Measurements from ENCODE around the gene PTX4. TPM values are rescaled to one million over a fixed set of nuclear protein-coding genes. Genes with fewer than 3 reads are reported as not detected.

PTX4 gene
- total and polyA plus RNA-seq, 9 of the 15 experiments (the other 6 are each of a cell fraction or from before 2014, with no cell fraction given) = 0.11 TPM; not detected in 8

DNA sequence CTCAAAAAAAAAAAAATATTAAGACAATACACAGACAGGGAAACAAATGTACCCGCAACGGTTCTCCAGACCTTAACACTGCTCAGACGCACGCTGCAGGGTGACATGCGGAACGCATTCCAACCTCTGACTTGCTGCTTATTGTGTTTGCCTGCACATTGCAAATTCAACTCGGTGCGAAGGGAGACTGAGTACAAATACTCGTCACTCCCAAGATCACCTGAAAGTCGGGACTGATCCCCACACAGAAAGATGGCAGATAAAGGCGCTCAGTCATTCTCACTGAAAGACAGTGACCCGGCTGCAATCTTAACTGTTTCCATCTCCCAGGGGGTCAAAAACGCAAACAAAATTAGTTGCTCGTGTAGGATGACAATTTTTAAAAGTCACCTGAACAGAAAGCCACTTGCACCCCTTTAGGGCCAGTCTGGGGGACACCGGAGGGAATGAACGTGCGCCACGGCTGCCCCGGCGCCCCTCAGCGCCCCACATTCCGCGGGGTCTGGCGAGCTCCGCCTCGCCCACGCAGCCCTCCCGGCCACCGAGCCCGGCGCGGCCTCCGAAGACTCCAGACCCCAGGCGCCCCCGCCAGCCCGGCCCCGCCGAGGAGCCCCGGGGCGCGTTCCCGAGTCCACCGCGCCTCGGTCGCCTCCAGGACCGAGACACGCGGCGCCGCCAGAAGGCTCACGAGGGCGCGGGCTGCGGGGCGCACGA lies 14.5 kb downstream of the PTX4 start (continued):
- no peak for TF ChIP-seq ZBTB1 (CRISPR knock-in tag; IDR thresholded peaks at IDR 0.05; ENCODE audit: borderline replicate concordance, low read depth)
- no peak for TF ChIP-seq JUND (IDR thresholded peaks at IDR 0.05; ENCODE audit: borderline replicate concordance, low read depth, low read length)
- no peak for TF ChIP-seq JUND (tag; IDR thresholded peaks at IDR 0.05; ENCODE audit: borderline replicate concordance, low read depth, low read length)
- TF ChIP-seq, protein P1, sequence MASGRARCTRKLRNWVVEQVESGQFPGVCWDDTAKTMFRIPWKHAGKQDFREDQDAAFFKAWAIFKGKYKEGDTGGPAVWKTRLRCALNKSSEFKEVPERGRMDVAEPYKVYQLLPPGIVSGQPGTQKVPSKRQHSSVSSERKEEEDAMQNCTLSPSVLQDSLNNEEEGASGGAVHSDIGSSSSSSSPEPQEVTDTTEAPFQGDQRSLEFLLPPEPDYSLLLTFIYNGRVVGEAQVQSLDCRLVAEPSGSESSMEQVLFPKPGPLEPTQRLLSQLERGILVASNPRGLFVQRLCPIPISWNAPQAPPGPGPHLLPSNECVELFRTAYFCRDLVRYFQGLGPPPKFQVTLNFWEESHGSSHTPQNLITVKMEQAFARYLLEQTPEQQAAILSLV (tag; IDR thresholded peaks at IDR 0.05) = no peak
- TF ChIP-seq CBX3 (IDR thresholded peaks at IDR 0.05; ENCODE audit: borderline replicate concordance in 1 of 2, low read length in 2 of 2) = no peak

DNA sequence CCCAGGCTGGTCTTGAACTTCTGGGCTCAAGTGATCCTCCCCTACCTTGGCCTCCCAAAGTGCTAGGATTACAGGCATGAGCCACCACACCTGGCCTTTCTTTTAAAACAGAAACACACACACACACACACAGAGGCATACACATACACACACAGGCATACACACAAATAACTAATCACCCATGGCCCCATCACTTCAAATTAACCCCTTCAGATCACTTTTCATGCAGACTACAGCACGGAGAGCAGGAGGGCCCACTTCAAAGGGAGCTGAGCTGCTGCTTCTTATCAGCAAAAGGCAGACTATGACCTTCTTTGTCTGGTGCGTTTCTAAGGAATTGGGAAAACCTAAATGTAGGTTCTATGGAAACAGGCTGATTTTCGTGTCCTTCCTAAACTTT lies 15.8 kb downstream of the PTX4 start:
- Histone ChIP-seq H3K4me2 (ENCODE audit: insufficient read depth, low read length) (peak overlapping the region; percentile 96), H3K27ac (ENCODE audit: extremely low read depth, low read depth, low read length) (peak overlapping the region; percentile 62; the same call in 2 of the 3 replicates), H3K9me3 (replicated peaks; ENCODE audit: control insufficient read depth, insufficient read depth, low read depth, low read length) (no peaks in the 10 kb centered on the region), H3K79me2 (ENCODE audit: control insufficient read depth, insufficient read depth, low read length) (peaks cover 75% of the 10 kb centered on the region), H3K27me3 (ENCODE audit: control insufficient read depth in 2 of 2, insufficient read depth in 2 of 2, low read length in 2 of 2) (no peaks in the 10 kb centered on the region), H3K9me1 (ENCODE audit: control insufficient read depth, insufficient read depth, low read length) (peaks cover 6% of the 10 kb centered on the region), H2AFZ (ENCODE audit: low read depth, low read length) (no peak overlapping the region), H3K4me3 (peak overlapping the region; percentile 85; the same call in 1 of the 2 replicates), H3K4me1 (replicated peaks in 1 of 2; ENCODE audit: control insufficient read depth in 2 of 2, insufficient read depth in 2 of 2, low read length in 2 of 2) (peaks cover 36 to 64% of the 10 kb centered on the region in 2 experiments; a peak in 4 of 5 replicates), H3K36me3 (ENCODE audit: control insufficient read depth, insufficient read depth, low read length) (peaks cover 10% of the 10 kb centered on the region; the same call in 1 of the 3 replicates), H3K9ac (ENCODE audit: insufficient read depth in 1 of 2, low read depth in 2 of 2, low read length in 2 of 2) (peak overlapping the region in 1 of 2 experiments; percentile 30; a peak in 2 of 4 replicates), H4K20me1 (replicated peaks; ENCODE audit: control insufficient read depth, insufficient read depth, low read length) (peaks cover 10% of the 10 kb centered on the region; the same call in 1 of the 2 replicates)
- ChIA-PET POLR2A (interaction anchor here (0.6 to 0.9 kb wide), 3 partner anchors 10 to 21 kb away, joined by 3 to 5 read pairs (median 4); no protein-coding TSS in a partner anchor), CTCF (ENCODE audit: low intra/inter-chr PET ratio) (no interaction called here)
- WGBS (ENCODE audit: insufficient coverage, low coverage, missing lambda C conversion rate) = 0% methylated on average over 1 of the region's 3 CpGs
- intact Hi-C loops (cut with micrococcal nuclease) (no loop called here), in situ Hi-C loops (cut with MboI) (no loop called here)
- FAIRE-seq (peak; percentile 96), ATAC-seq (peak; percentile 60), DNase-seq (ENCODE audit: extremely low read depth in 1 of 4, low spot score in 3 of 4) (peak; percentile 62 to 86 (median 73))
- no TSS peak for BruUV-seq (replicated peaks)
- no peak for TF ChIP-seq ERF (CRISPR knock-in tag; IDR thresholded peaks at IDR 0.05)
- TF ChIP-seq C11orf30 (IDR thresholded peaks at IDR 0.05; ENCODE audit: low read depth) = no peak
- no peak for TF ChIP-seq ZNF3 (CRISPR knock-in tag; IDR thresholded peaks at IDR 0.05)
- no peak for TF ChIP-seq YBX1 (IDR thresholded peaks at IDR 0.05)
- no peak for TF ChIP-seq HOXB6 (CRISPR knock-in tag; IDR thresholded peaks at IDR 0.05; ENCODE audit: borderline replicate concordance)
- TF ChIP-seq ZFX (CRISPR knock-in tag; IDR thresholded peaks at IDR 0.05) = peak; percentile 42; the same call in 1 of the 2 replicates
- no peak for TF ChIP-seq ZNF57 (CRISPR knock-in tag; IDR thresholded peaks at IDR 0.05)
- no peak for TF ChIP-seq SUPT5H (IDR thresholded peaks at IDR 0.05)
- TF ChIP-seq, protein P2, sequence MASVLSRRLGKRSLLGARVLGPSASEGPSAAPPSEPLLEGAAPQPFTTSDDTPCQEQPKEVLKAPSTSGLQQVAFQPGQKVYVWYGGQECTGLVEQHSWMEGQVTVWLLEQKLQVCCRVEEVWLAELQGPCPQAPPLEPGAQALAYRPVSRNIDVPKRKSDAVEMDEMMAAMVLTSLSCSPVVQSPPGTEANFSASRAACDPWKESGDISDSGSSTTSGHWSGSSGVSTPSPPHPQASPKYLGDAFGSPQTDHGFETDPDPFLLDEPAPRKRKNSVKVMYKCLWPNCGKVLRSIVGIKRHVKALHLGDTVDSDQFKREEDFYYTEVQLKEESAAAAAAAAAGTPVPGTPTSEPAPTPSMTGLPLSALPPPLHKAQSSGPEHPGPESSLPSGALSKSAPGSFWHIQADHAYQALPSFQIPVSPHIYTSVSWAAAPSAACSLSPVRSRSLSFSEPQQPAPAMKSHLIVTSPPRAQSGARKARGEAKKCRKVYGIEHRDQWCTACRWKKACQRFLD (CRISPR knock-in tag; IDR thresholded peaks at IDR 0.05) = 0 out of 2 replicates have a peak, but pooled peaks have one; percentile 23
- TF ChIP-seq, protein P3, sequence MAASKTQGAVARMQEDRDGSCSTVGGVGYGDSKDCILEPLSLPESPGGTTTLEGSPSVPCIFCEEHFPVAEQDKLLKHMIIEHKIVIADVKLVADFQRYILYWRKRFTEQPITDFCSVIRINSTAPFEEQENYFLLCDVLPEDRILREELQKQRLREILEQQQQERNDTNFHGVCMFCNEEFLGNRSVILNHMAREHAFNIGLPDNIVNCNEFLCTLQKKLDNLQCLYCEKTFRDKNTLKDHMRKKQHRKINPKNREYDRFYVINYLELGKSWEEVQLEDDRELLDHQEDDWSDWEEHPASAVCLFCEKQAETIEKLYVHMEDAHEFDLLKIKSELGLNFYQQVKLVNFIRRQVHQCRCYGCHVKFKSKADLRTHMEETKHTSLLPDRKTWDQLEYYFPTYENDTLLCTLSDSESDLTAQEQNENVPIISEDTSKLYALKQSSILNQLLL (CRISPR knock-in tag; IDR thresholded peaks at IDR 0.05; ENCODE audit: borderline replicate concordance) = no peak
- TF ChIP-seq PPARD (CRISPR knock-in tag; IDR thresholded peaks at IDR 0.05) = no peak
